Measurements from ENCODE around the gene ACBD4. TPM values are rescaled to one million over a fixed set of nuclear protein-coding genes. Genes with fewer than 3 reads are reported as not detected.

ACBD4 gene
- total and polyA plus RNA-seq, 2 donors from 2014 or later: 19.2 to 46.3 TPM

- DNase-seq (peak; percentile 92 to 95 (median 94)), FAIRE-seq (no peak)
- intact Hi-C loops (cut with DNase I): no loop called here
- TF ChIP-seq CTCF (IDR thresholded peaks at IDR 0.05; ENCODE audit: borderline replicate concordance, extremely low read depth, insufficient read depth): no peak
- Histone ChIP-seq H3K27ac (ENCODE audit: low read depth in 2 of 2, low read length in 2 of 2) (peak overlapping the region; percentile 94 to 97), H3K9me3 (ENCODE audit: control insufficient read depth in 2 of 3, insufficient read depth in 1 of 3, low read length in 3 of 3) (no peaks in the 10 kb centered on the region), H3K36me3 (ENCODE audit: control insufficient read depth in 2 of 3, insufficient read depth in 3 of 3, low read length in 3 of 3) (peaks cover 0 to 8% (median 0%) of the 10 kb centered on the region in 3 donors), H3K27me3 (ENCODE audit: control insufficient read depth, insufficient read depth, low read length) (no peaks in the 10 kb centered on the region), H3K4me1 (ENCODE audit: control insufficient read depth in 2 of 3, insufficient read depth in 2 of 3, low read depth in 1 of 3, low read length in 3 of 3) (peaks cover 0 to 26% (median 21%) of the 10 kb centered on the region in 3 donors), H3K4me3 (ENCODE audit: low read length in 3 of 3) (peak overlapping the region in 1 of 3 donors; percentile 58), H3K9ac (ENCODE audit: low read length in 3 of 3) (peak overlapping the region in 1 of 3 donors; percentile 60)
These were observed 37.2 kb downstream of the ACBD4 start for GRCh38 chr17:45172541-45173286.

GRCh38 chr17:45175759-45176115 is 40.2 kb downstream of the ACBD4 start:
- TF ChIP-seq CTCF (IDR thresholded peaks at IDR 0.05; ENCODE audit: borderline replicate concordance, extremely low read depth, insufficient read depth): no peak
- intact Hi-C loops (cut with DNase I): no loop called here
- Histone ChIP-seq H3K27ac (ENCODE audit: low read depth in 2 of 2, low read length in 2 of 2) (peak overlapping the region in 1 of 2 donors; percentile 47), H3K4me3 (ENCODE audit: low read length in 3 of 3) (no peak overlapping the region), H3K27me3 (ENCODE audit: control insufficient read depth, insufficient read depth, low read length) (no peaks in the 10 kb centered on the region), H3K4me1 (ENCODE audit: control insufficient read depth in 2 of 3, insufficient read depth in 2 of 3, low read depth in 1 of 3, low read length in 3 of 3) (peaks cover 0 to 20% (median 20%) of the 10 kb centered on the region in 3 donors), H3K9me3 (ENCODE audit: control insufficient read depth in 2 of 3, insufficient read depth in 1 of 3, low read length in 3 of 3) (no peaks in the 10 kb centered on the region), H3K36me3 (ENCODE audit: control insufficient read depth in 2 of 3, insufficient read depth in 3 of 3, low read length in 3 of 3) (no peaks in the 10 kb centered on the region), H3K9ac (ENCODE audit: low read length in 3 of 3) (no peak overlapping the region)
- no peak for FAIRE-seq
- DNase-seq: no peak

- no peak for TF ChIP-seq CTCF (IDR thresholded peaks at IDR 0.05; ENCODE audit: borderline replicate concordance, extremely low read depth, insufficient read depth)
- Histone ChIP-seq H3K4me1 (ENCODE audit: control insufficient read depth in 2 of 3, insufficient read depth in 2 of 3, low read depth in 1 of 3, low read length in 3 of 3) (peaks cover 0 to 3% (median 3%) of the 10 kb centered on the region in 3 donors), H3K36me3 (ENCODE audit: control insufficient read depth in 2 of 3, insufficient read depth in 3 of 3, low read length in 3 of 3) (no peaks in the 10 kb centered on the region), H3K4me3 (ENCODE audit: low read length in 3 of 3) (no peak overlapping the region), H3K9me3 (ENCODE audit: control insufficient read depth in 2 of 3, insufficient read depth in 1 of 3, low read length in 3 of 3) (no peaks in the 10 kb centered on the region), H3K9ac (ENCODE audit: low read length in 3 of 3) (no peak overlapping the region), H3K27ac (ENCODE audit: low read depth in 2 of 2, low read length in 2 of 2) (no peak overlapping the region), H3K27me3 (ENCODE audit: control insufficient read depth, insufficient read depth, low read length) (no peaks in the 10 kb centered on the region)
- FAIRE-seq (no peak), DNase-seq (no peak)
- intact Hi-C loops (cut with DNase I): no loop called here
These were observed 42.1 kb downstream of the ACBD4 start for GRCh38 chr17:45177563-45177962.
